ENCODE results near the gene CD19. TPM values are rescaled to one million over a fixed set of nuclear protein-coding genes. Genes with fewer than 3 reads are reported as not detected.
"Not testable (repeated sequence)": the region's sequence is repeated elsewhere in the genome, so short reads cannot be mapped to it uniquely, and the experiment has no call there.

Gene CD19
- total RNA-seq, 1 donor from 2014 or later = not detected

GRCh38 chr16:28950648-28951409, 19.1 kb downstream of the CD19 start, which contains the start of gene NFATC2IP:
NFATC2IP (plus strand) TSS chr16:28950937; CDS start chr16:28951012, 75 bp downstream.
- no peak for TF ChIP-seq CTCF (conservative IDR thresholded peaks at IDR 0.05; ENCODE audit: low read depth, low read length)
- peak within 1 kb of the TSS; percentile 97 for H3K4me3 ChIP-seq (ENCODE audit: low read depth, low read length)
- peak; percentile 96 for DNase-seq (ENCODE audit: low read depth)

- H3K4me3 ChIP-seq (ENCODE audit: low read depth, low read length) = peak overlapping the region; percentile 97
- no peak for DNase-seq (ENCODE audit: low read depth)
- no peak for TF ChIP-seq CTCF (conservative IDR thresholded peaks at IDR 0.05; ENCODE audit: low read depth, low read length)
These were observed 19.7 kb downstream of the CD19 start for GRCh38 chr16:28951410-28951943.

GRCh38 chr16:28958216-28958615, 26.4 kb downstream of the CD19 start:
- no peak for DNase-seq (ENCODE audit: low read depth)
- H3K4me3 ChIP-seq (ENCODE audit: low read depth, low read length) = no peak overlapping the region
- TF ChIP-seq CTCF (conservative IDR thresholded peaks at IDR 0.05; ENCODE audit: low read depth, low read length) = no peak

- DNase-seq (ENCODE audit: low read depth) = no peak
- TF ChIP-seq CTCF (conservative IDR thresholded peaks at IDR 0.05; ENCODE audit: low read depth, low read length) = no peak
- no peak overlapping the region for H3K4me3 ChIP-seq (ENCODE audit: low read depth, low read length)
These were observed 27.1 kb downstream of the CD19 start for GRCh38 chr16:28958836-28959235.

GRCh38 chr16:28964072-28964471, 32.3 kb downstream of the CD19 start:
- H3K4me3 ChIP-seq (ENCODE audit: low read depth, low read length) = no peak overlapping the region
- no peak for DNase-seq (ENCODE audit: low read depth)
- no peak for TF ChIP-seq CTCF (conservative IDR thresholded peaks at IDR 0.05; ENCODE audit: low read depth, low read length)

- no peak for TF ChIP-seq CTCF (conservative IDR thresholded peaks at IDR 0.05; ENCODE audit: low read depth, low read length)
- no peak for DNase-seq (ENCODE audit: low read depth)
- H3K4me3 ChIP-seq (ENCODE audit: low read depth, low read length) = no peak overlapping the region
These were observed 32.7 kb downstream of the CD19 start for GRCh38 chr16:28964496-28964895.

- DNase-seq (ENCODE audit: low read depth) = no peak
- no peak overlapping the region for H3K4me3 ChIP-seq (ENCODE audit: low read depth, low read length)
- TF ChIP-seq CTCF (conservative IDR thresholded peaks at IDR 0.05; ENCODE audit: low read depth, low read length) = no peak
These were observed 35.4 kb downstream of the CD19 start for GRCh38 chr16:28967156-28967555.

GRCh38 chr16:28969696-28970095, 37.9 kb downstream of the CD19 start:
- not testable (repeated sequence) for DNase-seq (ENCODE audit: low read depth); H3K4me3 ChIP-seq (ENCODE audit: low read depth, low read length)

All from epithelial cell of proximal tubule (primary cell).